G401.6 (cell line): ENCODE data around the gene DTNA.

Experiments
- FAIRE-seq: peaks from 2 replicates; lab custom pipeline; 2012; peaks lifted over from hg19 to GRCh38; lab: Jason Lieb, UNC

DTNA gene

DNA sequence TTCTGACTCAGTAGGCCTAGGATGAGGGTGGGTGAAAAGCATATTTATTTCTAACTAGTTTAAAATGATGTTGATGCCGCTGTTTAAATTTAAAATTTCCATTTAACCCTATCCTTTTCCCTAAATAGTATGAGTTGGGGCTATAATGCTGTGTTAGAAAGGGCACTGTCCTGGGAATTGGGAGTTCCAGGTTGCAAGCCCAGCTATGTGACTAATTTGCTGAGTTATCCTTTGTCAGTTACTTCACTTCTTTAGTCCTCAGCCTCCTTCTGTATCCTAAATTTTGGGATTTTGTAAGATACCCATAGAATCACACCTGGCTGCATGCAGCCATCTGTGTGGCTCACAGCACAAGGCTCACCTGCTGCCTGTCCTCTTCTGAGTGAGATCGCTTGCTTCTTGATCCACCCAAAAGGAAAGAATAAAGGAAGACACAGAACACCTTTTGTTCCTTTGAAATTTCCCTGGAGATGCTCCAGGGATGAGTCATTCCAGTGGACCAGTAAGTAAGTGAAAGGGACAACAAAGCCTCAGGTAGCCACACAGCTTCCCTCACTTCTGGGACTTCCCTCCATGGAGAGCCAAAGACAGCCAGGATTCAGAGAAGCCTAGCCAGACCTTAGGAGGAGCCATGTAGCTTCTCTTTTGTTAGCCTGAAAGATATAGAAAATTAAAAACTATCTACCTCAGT, 97.2 kb downstream of the DTNA start:
- FAIRE-seq = no peak

DNA sequence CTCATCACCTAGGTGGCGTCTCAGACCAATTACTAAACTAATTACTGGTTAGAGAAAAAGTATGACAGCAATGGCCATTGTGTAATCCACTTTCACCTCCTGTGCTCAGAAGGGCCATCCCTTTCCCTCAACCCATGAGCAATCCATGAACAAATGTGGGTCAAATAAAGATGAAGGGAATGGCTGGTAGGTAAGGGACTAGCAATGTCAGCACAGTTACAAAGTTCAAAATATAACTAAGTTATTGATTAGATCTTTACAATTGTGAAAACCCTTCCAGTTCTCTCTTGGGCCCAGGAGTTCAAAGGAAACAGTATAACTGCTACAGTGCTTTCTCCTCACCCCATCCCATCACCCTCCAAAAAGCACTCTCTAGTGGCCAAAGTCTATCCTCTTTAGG, 98.3 kb downstream of the DTNA start:
- FAIRE-seq = no peak

DNA sequence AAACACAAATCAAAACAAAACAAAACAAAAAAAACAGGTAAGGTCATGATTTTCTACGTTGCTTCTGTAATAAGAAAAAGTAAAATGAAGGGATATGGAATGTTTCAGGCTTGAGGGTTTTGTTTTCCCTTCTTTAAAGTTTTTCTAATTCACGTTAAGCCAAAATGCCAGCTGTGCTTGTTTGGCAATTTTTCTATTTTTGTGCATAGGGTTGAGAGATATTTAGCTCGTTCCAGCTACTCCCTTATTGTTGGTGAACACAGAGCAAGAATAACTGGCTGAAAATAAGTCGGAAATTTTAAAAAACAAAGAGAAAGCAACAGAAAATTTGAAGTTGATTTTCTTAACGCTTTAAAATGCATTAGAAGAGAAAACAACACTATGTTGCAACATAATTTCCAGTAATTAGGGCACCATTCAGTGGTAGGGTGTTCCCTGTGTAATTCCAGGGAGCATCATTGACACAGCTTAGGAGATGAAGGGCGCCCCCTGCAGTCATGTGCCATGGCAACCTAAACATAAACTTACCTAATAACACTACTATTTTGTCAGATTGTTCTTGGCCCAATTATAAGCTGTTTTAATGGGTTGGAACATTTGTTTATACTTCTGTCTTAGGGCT, 99.5 kb downstream of the DTNA start:
- FAIRE-seq = peak; percentile 47

DNA sequence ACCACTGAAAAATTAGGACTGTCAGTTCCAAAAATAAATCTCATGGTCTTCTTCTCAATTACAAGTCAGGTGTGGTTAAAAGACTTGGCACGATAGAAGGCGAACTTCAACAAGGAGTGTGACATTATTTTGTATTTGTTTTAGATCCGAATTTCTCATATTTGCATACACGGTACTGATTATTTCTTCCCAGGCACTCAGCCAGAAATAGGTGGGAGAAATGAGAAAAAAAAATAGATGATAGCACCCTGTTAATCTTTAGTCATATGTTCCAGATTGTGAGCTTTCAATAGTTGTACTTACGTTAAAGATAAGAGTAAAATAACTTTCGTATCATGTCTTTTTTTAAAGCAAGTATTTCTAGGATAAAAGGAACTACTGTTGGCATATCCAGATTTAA, 106.1 kb downstream of the DTNA start:
- no peak for FAIRE-seq

DNA sequence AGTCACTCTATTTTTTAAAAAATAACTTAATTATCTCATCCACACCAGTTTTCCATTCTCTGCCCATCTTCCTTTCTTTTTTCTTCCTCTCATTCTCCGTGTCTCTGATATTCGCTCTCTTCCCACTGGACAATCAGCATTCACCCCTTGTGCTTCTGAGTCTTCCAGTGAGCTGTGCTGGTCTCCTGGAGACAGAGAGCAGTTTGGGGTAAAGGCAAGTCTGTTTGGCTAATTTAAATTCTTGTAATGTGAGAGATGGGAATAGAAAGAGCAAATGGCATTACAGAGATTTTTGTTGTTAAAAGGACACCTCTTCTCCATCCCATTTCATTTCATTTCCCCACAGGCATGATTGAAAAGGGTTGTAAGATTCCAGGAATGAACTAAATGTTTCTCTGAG, 107.5 kb downstream of the DTNA start:
- no peak for FAIRE-seq

DNA sequence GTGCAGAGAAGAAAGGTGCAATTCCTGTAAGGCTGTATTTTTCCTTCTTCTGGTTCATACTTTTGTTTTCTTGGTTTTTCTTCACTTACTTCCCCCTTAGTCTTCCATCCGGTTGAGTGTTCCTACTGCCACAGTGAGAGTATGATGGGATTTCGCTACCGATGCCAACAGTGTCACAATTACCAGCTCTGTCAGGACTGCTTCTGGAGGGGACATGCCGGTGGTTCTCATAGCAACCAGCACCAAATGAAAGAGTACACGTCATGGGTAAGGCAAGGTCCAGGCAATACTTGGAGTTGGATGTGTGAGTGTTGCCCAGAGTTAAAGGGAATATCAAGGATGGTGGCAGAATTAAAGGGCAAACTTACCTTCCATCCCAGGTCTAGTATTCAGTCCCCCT, 108.0 kb downstream of the DTNA start:
- no peak for FAIRE-seq

DNA sequence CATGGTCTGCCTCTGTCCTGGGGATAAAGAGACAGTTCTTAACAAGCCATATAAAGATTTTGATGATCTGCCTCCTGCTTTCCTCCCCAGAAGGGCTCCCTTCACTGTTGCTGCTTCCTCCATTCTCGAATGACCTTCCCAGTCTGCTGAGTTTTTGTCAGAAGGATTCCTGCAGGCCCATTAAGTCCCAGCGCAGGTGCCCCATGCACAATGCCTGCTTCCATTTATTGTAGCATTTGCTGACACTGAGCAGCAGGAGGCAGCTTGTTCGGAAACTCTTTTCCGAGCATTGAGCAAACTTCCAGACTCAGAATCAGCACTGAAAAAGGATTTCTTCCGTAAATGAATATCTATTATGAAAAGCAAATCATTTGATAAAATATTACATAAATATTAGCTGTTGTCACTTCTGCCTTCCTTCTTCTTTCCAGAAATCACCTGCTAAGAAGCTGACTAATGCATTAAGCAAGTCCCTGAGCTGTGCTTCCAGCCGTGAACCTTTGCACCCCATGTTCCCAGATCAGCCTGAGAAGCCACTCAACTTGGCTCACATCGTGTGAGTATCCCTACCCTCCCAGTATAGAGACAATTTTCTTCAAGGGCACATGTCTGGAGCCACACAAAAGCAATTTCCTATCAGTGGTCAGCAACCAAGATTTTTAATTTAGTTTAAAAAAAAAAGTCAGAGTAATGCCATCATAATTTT, 110.4 kb downstream of the DTNA start:
- no peak for FAIRE-seq

DNA sequence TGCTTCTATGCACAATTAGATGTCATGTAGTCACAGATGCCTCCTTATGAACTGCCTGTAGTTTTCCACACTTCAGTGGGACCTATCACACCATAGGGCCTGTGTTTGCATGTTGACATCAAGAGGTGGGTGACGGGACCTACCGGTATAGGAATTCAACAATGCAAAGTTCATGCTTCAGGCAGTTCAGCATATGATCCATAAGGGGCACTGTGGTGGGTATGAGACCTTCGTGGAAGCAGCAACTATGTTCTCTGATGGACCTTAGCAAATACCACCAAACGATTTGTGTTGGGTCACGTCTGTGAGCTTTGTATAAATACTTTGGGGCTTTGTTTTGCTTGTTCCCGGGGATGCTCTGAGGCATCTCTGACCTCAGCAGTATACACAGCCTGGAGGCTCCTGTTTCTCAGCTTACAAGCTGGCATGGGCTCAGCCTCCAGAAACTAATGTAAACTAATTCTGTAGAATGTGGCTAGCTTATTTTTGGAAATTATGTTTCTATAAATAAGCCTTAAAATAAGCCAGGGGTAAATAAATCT, 111.6 kb downstream of the DTNA start:
- FAIRE-seq = no peak

DNA sequence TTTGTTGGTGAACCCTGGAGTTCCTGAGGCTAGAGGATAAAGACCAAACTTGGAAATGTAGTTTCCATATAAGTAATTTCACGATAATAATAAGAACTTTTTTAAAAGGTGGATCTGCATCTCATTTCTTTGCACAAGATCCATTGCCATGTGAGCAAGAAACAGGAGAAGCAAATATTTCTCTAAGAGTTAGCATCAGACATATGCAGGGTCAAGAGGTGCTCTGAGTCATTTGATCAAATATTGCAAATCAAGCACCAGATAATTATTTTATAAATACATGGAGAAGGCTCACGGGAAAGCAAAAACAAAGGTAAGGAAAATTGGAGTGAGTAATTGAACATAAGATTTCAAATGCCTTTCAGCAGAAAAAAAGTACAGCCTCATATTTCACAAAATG, 118.0 kb downstream of the DTNA start:
- no peak for FAIRE-seq

DNA sequence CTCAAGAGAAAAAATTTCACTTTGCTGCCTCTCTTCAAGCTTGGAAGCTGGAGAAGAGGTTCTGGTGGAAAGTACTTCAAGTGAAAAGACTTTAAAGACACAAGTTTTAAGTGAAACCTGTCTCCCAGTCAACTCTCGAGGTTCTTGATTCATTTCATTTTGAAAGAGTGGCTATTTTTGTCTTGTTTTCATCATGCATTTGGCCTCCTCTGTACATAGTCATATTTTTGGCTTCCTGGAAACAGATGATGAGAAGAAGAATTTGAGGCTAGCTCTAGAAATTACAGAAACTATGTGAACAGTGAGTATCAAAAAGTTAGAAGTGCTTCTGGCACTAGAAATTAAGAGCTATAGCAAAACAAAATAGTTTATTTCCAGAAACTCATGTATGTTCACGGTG, 124.8 kb downstream of the DTNA start:
- FAIRE-seq = no peak

DNA sequence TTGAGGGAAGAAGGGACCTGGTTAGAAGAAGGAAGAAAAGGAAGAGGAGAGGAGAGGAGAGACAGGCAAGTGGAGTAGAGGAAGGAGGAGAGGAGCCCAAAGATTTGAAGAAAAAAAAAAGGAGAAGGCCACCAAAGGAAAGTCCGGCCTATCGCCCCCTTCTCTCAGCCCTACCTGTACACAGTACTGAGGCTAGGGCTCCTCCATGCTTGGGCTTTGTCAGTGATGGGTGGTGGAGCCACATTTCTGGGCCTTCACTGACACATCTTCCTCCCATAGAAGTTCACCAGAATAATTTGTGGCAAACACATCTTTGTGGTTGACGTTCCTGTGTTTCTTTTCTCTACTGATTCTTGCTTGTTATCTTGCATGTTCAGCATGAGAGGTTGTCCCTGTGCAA, 125.4 kb downstream of the DTNA start:
- FAIRE-seq = no peak

DNA sequence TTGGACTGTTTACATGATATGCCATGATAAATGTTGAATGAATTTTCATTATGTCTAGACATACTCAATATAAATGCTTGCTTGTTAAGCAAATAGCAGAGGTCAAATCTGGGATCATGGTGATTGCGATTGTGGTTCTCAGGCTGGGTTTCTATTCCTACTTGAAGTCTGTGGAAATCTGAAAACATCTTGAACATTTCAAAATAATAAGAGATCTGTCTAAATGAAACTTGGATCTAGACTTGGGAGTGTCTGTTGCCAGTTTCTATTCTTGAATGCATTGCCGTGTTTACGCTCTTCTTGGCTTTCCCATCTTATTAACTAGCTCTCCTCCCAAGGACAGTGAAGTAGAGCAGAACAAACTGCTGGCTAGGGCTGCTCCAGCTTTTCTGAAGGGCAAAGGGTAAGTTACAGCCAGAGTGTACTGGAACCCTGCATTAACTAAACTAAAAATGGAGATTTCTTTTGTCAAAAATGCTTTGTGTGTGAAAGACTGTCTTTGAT, 127.7 kb downstream of the DTNA start:
- no peak for FAIRE-seq

DNA sequence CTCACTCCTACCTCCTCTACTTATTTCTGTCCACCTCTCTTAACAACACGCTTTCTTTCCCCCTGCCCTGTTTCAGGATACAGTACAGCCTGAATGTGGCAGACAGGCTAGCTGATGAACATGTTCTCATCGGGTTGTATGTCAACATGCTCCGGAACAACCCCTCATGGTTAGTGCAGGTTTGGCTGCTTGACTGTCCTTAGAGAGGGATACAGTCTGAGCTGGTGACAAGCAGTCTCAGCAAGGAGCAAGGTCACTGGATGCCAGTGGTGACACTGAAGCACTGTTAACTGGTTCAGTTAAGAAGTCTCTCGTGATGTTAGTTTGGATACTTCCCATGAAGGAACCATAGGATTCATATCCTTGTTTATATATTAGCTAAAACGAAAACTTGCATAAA, 128.6 kb downstream of the DTNA start:
- FAIRE-seq = no peak

DNA sequence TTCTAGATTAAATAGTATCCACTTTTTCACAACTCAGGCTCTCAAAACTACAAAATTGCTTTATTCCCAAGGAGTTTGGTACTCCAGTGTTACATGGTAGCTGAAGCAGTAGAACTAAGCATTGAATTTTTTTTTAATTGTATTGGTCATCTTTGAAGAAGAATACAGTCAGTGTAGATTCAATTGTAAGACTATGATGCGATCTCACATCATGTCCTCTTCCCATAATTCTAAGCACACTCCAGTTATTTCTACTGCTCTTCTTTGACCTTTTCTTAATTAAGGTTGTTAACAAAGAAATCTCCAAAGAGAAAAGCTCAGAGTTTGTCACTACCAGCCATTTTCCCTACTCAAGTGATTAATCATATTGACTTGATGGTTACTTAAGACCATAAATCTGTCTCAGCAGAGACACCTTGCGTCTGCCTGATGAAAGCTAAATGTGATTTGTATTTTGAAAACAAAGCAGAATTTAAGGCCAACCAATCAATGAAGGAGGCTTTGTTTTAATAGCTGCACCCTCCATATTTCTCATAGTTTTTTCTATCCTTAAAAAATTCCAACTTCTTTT, 130.2 kb downstream of the DTNA start:
- no peak for FAIRE-seq

DNA sequence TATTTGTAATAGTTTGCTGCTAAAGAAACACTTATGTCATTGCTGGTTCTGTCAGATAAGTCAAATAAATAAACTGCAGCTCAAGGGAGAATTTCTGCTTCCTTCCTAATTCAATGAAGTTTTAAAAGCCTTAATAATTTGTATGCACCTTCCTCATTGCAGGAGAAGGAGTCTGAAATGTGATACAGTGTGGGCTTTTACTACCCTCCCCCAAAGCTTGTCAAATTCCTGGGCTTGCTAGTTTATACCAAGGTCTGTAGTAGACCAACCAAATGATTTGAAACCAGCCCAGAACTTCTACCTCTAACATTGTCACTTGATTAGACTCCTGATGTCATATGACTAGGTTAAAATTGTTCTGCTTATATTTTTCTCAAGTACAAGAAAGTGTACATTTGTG, 131.8 kb downstream of the DTNA start:
- FAIRE-seq = no peak

DNA sequence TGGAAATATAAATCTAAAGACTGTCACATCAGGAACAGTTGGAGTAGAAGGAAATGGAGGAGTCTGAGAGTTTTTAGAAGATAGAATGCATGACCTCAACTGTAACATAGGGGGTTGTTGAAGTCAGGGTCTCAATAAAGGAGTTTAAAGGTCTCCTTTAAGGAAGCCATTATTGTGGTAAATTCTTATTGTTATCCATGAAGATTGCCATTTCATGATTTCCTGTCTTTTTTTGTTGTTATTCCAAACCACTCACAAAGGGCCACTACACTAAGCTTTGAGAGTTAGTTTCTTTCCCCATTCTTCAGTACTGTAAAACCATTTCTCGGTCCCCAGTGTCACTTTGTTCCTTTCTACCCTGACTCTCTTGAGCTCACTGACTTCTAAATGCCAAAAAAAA, 134.0 kb downstream of the DTNA start:
- no peak for FAIRE-seq

DNA sequence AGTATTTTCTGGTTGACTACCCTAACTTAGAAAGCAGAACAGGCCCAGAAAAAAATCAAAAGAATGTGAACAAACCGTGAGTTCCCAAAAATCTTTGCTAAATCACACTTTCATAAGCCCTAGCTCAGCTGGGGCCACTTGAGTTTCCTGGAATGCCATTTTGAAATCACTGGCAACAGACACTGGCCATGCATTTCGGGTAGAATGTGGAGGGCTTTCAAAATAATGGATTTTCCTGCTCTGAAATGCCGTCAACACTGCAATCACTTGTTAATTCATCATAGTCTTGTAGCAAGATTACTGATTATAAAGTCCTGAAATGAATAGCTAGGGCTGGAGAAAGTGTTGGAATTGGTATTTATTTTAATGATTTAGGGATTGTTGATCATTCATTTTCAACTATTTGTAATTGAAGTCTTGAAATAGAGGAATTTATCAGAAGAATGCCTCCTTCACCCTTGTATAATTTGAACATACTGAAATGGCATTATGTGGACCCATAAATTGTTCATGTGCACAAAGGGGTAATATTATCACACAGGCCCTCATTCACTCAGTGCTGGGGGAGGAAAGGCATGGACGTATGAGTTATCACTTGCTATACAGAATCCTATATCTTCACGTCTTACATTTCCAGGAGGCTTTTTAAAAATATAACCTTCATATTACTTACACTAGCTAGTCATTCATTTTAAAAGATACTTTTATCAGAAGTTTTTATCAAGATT, 134.8 kb downstream of the DTNA start:
- no peak for FAIRE-seq

DNA sequence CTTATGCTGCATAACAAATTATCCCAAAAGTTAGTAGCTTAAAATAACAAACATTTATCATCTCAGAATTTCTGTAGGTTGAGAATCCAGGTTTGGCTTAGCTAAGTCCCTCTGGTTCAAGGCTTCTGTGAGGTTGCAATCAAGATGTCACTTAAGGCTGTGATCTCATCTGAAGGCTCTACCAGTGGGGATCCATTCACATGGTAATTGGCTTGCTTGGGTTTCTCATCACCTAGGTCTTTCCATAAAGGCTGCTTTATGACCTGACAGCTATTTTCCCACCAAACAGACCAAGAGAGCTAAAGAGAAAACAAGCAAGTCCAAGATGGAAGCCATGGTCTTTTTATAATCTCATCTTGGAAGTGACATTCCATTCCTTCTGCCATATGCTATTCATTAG, 137.3 kb downstream of the DTNA start:
- FAIRE-seq = no peak

DNA sequence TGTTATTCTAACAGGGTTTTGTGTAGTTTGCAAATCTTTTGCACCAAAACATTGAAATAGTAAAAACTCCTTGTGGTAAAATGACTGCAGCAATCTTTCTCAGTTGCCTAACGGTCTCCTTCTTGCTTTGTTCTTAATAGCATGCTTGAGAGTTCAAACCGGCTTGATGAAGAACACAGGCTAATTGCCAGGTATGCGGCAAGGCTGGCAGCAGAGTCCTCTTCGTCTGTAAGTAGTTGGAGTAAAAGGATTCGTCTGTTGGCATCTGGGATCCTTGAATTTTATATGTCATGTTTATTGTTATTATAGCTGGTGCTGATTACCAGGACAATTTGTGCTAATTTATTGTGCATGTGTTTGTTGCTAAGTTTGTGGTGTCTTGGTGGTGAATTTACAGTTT, 138.1 kb downstream of the DTNA start:
- no peak for FAIRE-seq

DNA sequence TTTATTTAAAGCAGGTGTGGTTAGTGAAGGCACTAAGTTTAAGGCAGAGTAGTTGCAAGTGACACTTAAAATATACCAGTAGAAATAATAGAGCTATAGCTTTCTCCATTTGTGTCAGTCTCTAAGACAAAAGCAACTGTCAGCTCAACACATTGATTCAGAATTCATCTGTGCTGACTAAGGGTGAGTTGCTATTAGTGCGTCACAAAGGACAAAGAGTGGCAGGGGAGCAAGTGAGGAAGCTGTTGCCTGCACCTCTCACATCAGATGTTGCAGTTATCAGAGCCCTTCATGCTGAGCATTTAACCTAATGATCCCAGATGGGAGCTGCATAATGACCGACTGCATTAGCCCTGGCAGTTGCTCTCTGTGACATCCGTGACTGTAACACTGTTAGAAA, 138.6 kb downstream of the DTNA start:
- no peak for FAIRE-seq

DNA sequence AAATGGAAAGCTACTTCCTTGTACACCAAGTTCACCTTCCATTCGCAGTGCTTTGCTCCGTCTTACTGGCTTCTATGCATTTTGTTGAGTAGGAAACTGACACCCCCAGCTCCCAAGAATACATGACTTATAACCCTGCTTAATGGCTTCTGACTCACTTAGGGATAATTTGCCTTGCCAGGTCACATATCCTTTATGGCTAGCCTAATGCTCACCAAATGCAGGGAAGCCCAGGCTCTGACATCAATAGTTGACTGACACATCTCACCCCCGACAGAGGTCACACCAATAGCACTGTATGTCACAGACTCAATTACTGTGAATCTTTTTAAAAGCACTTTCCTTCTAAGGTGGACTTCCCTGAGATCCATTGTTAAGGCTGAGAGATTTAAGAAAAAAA, 147.2 kb downstream of the DTNA start:
- FAIRE-seq = no peak

DNA sequence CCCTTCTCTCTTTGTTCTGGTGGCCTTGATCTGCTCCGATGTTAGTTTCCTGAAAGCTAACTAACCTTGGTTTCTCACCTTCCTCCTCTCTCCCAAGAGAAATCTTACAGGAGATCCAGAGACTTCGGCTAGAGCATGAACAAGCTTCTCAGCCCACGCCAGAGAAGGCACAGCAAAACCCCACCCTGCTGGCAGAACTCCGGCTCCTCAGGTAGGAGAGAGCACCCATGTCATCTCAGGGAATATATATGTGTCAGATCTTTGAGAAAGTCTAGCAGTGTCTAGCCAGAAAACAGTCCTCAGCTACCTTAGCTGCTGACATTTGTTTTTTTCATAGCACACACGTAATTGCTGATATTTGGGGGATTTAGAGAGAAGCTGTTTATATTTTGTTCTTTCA, 148.1 kb downstream of the DTNA start:
- no peak for FAIRE-seq
